H9 (cell line): ENCODE results near the gene MYO18B. TPM values are rescaled to one million over a fixed set of nuclear protein-coding genes. Genes with fewer than 3 reads are reported as not detected.

Experiments used
- DNase-seq: peaks from one replicate; pipeline ENCODE4 v3.0.0-alpha.2; 2017
- H2AFZ ChIP-seq: one replicate; pipeline ENCODE4 v1.6.1; 2013; ENCODE audit warnings: mild to moderate bottlenecking, low read length, control low read depth, moderate library complexity
- H2AK5ac ChIP-seq: 2 replicates; pipeline ENCODE4 v1.6.1; 2013; ENCODE audit warnings: low read length, control low read depth, mixed read lengths; ENCODE audit not compliant: insufficient read length
- H2BK120ac ChIP-seq: one replicate; pipeline ENCODE4 v1.6.1; 2013; ENCODE audit warnings: low read depth, mild to moderate bottlenecking, low read length, control low read depth, inconsistent platforms; ENCODE audit not compliant: poor library complexity, severe bottlenecking
- H2BK12ac ChIP-seq: 2 replicates; pipeline ENCODE4 v1.6.1; 2013; ENCODE audit warnings: low read length, control low read depth, mixed read lengths, low read depth; ENCODE audit not compliant: insufficient read length
- H2BK15ac ChIP-seq: 2 replicates; pipeline ENCODE4 v1.6.1; 2013; ENCODE audit warnings: low read depth, low read length, control low read depth
- H2BK20ac ChIP-seq: one replicate; pipeline ENCODE4 v1.6.1; 2013; ENCODE audit warnings: low read depth, mild to moderate bottlenecking, low read length, control low read depth, inconsistent platforms; ENCODE audit not compliant: poor library complexity, severe bottlenecking
- H2BK5ac ChIP-seq: 2 replicates; pipeline ENCODE4 v1.6.1; 2013; ENCODE audit warnings: low read length, control low read depth, mixed read lengths; ENCODE audit not compliant: insufficient read length
- H3K14ac ChIP-seq: 2 replicates; pipeline ENCODE4 v1.6.1; 2013; ENCODE audit warnings: low read length, control low read depth; ENCODE audit not compliant: insufficient read depth
- H3K18ac ChIP-seq: 2 replicates; pipeline ENCODE4 v1.6.1; 2013; ENCODE audit warnings: low read depth, mild to moderate bottlenecking, mixed read lengths, low read length, control low read depth; ENCODE audit not compliant: insufficient read length
- H3K23ac ChIP-seq: 2 replicates; pipeline ENCODE4 v1.6.1; 2013; ENCODE audit warnings: low read length, control low read depth, mixed read lengths, low read depth; ENCODE audit not compliant: insufficient read length
- H3K23me2 ChIP-seq: 2 replicates; pipeline ENCODE4 v1.6.1; 2013; ENCODE audit warnings: low read depth, mild to moderate bottlenecking, mixed read lengths, low read length, control low read depth; ENCODE audit not compliant: insufficient read length, poor library complexity, severe bottlenecking
- H3K27ac ChIP-seq: 2 replicates; pipeline ENCODE4 v1.5.1; 2013; ENCODE audit warnings: low read length, control low read depth, mixed read lengths, low read depth; ENCODE audit not compliant: insufficient read length
- H3K27me3 ChIP-seq: 2 replicates; pipeline ENCODE4 v1.6.1; 2013; ENCODE audit warnings: low read length, control low read depth, inconsistent platforms; ENCODE audit not compliant: insufficient read depth
- H3K4ac ChIP-seq: 2 replicates; pipeline ENCODE4 v1.6.1; 2013; ENCODE audit warnings: low read depth, mild to moderate bottlenecking, control low read depth, inconsistent platforms, low read length, moderate library complexity
- H3K4me1 ChIP-seq: 2 replicates; pipeline ENCODE4 v1.6.1; 2013; ENCODE audit warnings: low read length, control low read depth, inconsistent platforms; ENCODE audit not compliant: insufficient read depth
- H3K4me2 ChIP-seq: 2 replicates; pipeline ENCODE4 v1.6.1; 2013; ENCODE audit warnings: low read length, control low read depth, mixed read lengths; ENCODE audit not compliant: insufficient read length, insufficient read depth
- H3K56ac ChIP-seq: 2 replicates; pipeline ENCODE4 v1.6.1; 2013; ENCODE audit warnings: low read depth, mild to moderate bottlenecking, mixed read lengths, low read length, control low read depth; ENCODE audit not compliant: insufficient read length
- H3K79me1 ChIP-seq: 2 replicates; pipeline ENCODE4 v1.6.1; 2013; ENCODE audit warnings: low read depth, mild to moderate bottlenecking, moderate library complexity, low read length, control low read depth, inconsistent platforms; ENCODE audit not compliant: insufficient read depth, poor library complexity, severe bottlenecking
- H3K79me2 ChIP-seq: 2 replicates; pipeline ENCODE4 v1.6.1; 2013; ENCODE audit warnings: low read length, control low read depth, inconsistent platforms; ENCODE audit not compliant: insufficient read depth
- H3K9ac ChIP-seq: 2 replicates; pipeline ENCODE4 v1.6.1; 2013; ENCODE audit warnings: low read length, control low read depth, mixed read lengths; ENCODE audit not compliant: insufficient read length; ENCODE audit errors: extremely low read depth
- H3K9me3 ChIP-seq: one replicate; pipeline ENCODE4 v1.6.1; 2013; ENCODE audit warnings: low read depth, low read length, inconsistent platforms; ENCODE audit not compliant: control insufficient read depth
- H3T11ph ChIP-seq: one replicate; pipeline ENCODE4 v1.6.1; 2013; ENCODE audit warnings: mild to moderate bottlenecking, low read length, control low read depth, inconsistent platforms
- H4K20me1 ChIP-seq: one replicate; pipeline ENCODE4 v1.6.1; 2013; ENCODE audit not compliant: control insufficient read depth, insufficient read length, insufficient read depth
- H4K5ac ChIP-seq: 2 replicates; pipeline ENCODE4 v1.6.1; 2013; ENCODE audit warnings: low read depth, mild to moderate bottlenecking, mixed read lengths, low read length, control low read depth; ENCODE audit not compliant: insufficient read length
- H4K8ac ChIP-seq: replicated peaks from 2 replicates; pipeline ENCODE4 v1.6.1; 2013; ENCODE audit warnings: low read length, control low read depth, mixed read lengths, low read depth; ENCODE audit not compliant: insufficient read length
- H4K91ac ChIP-seq: 2 replicates; pipeline ENCODE4 v1.6.1; 2013; ENCODE audit warnings: low read depth, mild to moderate bottlenecking, moderate library complexity, mixed read lengths, low read length, control low read depth; ENCODE audit not compliant: insufficient read length
- H3K27ac Mint-ChIP-seq, 3 experiments: 2 replicates in 2 of 3; 3 replicates in 1 of 3; pipeline ENCODE4 v1.8.0; 2020 to 2021; ENCODE audit warnings: mixed read lengths in 3 of 3, mild to moderate bottlenecking in 1 of 3, moderate library complexity in 1 of 3
- H3K27me3 Mint-ChIP-seq: 2 replicates; pipeline ENCODE4 v1.8.0; 2021; ENCODE audit warnings: low read depth, mild to moderate bottlenecking, moderate library complexity, mixed read lengths
- H3K36me3 Mint-ChIP-seq, 3 experiments: 2 replicates in 2 of 3; 3 replicates in 1 of 3; pipeline ENCODE4 v1.8.0; 2020 to 2021; ENCODE audit warnings: low read depth in 3 of 3, mixed read lengths in 3 of 3; ENCODE audit not compliant: insufficient read depth in 1 of 3
- H3K4me1 Mint-ChIP-seq, 2 experiments: 2 replicates each; pipeline ENCODE4 v1.8.0; 2020; ENCODE audit warnings: mixed read lengths in 2 of 2
- H3K4me3 Mint-ChIP-seq, 2 experiments: 2 replicates in 1 of 2; 3 replicates in 1 of 2; pipeline ENCODE4 v1.8.0; 2020 to 2021; ENCODE audit warnings: mild to moderate bottlenecking in 2 of 2, mixed read lengths in 2 of 2, moderate library complexity in 1 of 2
- H3K9me3 Mint-ChIP-seq, 2 experiments: 2 replicates in 1 of 2; 3 replicates in 1 of 2; pipeline ENCODE4 v1.8.0; 2020; ENCODE audit warnings: mild to moderate bottlenecking in 2 of 2, mixed read lengths in 2 of 2, moderate library complexity in 1 of 2
- CTCF ChIP-seq: fragments of 200-600 bp; sonication (generic); conservative IDR thresholded peaks from 3 replicates; pipeline ENCODE4 v1.8.0; 2021; ENCODE audit warnings: antibody characterized with exemption, mild to moderate bottlenecking
- WGBS: extraction: QIAGEN DNeasy Blood & Tissue Kit; methylation state at CpG from one replicate; pipeline ENCODE4 v1.1.7; 2013; ENCODE audit warnings: missing lambda C conversion rate, low lambda C conversion rate, mixed read lengths; ENCODE audit not compliant: insufficient read length; ENCODE audit errors: extremely low coverage; 5-methylcytosine and 5-hydroxymethylcytosine counted together
- total RNA-seq: library from RNA; stranded (reverse); gene quantifications from 2 replicates; pipeline ENCODE4 v1.2.1, GENCODE V29; 2021

Gene MYO18B
- total RNA-seq, 1 experiment from 2014 or later, result 0.46 TPM

- H3T11ph ChIP-seq, result no peak overlapping the region
- H3K79me1 ChIP-seq, result no peaks in the 10 kb centered on the region
- no peak for TF ChIP-seq CTCF
- no CpG with 5 or more reads among the region's 12 CpGs for WGBS
- H3K23ac ChIP-seq, result no peak overlapping the region
- no peak overlapping the region for H3K27ac ChIP-seq
- no peak overlapping the region for H3K4me2 ChIP-seq
- no peak overlapping the region for H2BK12ac ChIP-seq
- no peak overlapping the region for H3K27ac Mint-ChIP-seq
- no peaks in the 10 kb centered on the region for H3K36me3 Mint-ChIP-seq
- no peak overlapping the region for H3K4me3 Mint-ChIP-seq
- no peak overlapping the region for H3K56ac ChIP-seq
- no peak overlapping the region for H2BK120ac ChIP-seq
- H3K9ac ChIP-seq, result no peak overlapping the region
- H3K4ac ChIP-seq, result no peak overlapping the region
- H2AK5ac ChIP-seq, result no peak overlapping the region
- H3K4me1 ChIP-seq, result peaks cover 2% of the 10 kb centered on the region; the same call in 1 of the 2 replicates
- H2BK5ac ChIP-seq, result no peak overlapping the region
- peaks cover 1% of the 10 kb centered on the region for H3K27me3 Mint-ChIP-seq
- no peaks in the 10 kb centered on the region for H4K20me1 ChIP-seq
- no peaks in the 10 kb centered on the region; a peak in 1 of 5 replicates for H3K9me3 Mint-ChIP-seq
- no peaks in the 10 kb centered on the region for H3K9me3 ChIP-seq
- no peak overlapping the region for H4K8ac ChIP-seq
- H3K27me3 ChIP-seq, result no peaks in the 10 kb centered on the region
- no peaks in the 10 kb centered on the region for H3K79me2 ChIP-seq
- no peak for DNase-seq
- no peaks in the 10 kb centered on the region for H3K23me2 ChIP-seq
- no peak overlapping the region for H3K18ac ChIP-seq
- no peak overlapping the region for H4K5ac ChIP-seq
- no peak overlapping the region for H2BK20ac ChIP-seq
- H2AFZ ChIP-seq, result no peak overlapping the region
- no peak overlapping the region for H2BK15ac ChIP-seq
- H3K4me1 Mint-ChIP-seq, result peaks cover 36 to 37% of the 10 kb centered on the region in 2 experiments
- no peak overlapping the region for H4K91ac ChIP-seq
- no peak overlapping the region for H3K14ac ChIP-seq
Observed at GRCh38 chr22:26056455-26057200, 314.6 kb downstream of the MYO18B start.
